Hematopoietic multipotent progenitor cell (in vitro differentiated cells): ENCODE results near the gene CCDC150. TPM values are rescaled to one million over a fixed set of nuclear protein-coding genes. Genes with fewer than 3 reads are reported as not detected.
A peak's percentile ranks its signal among the peaks of the same experiment; 100 is the strongest.
"Not testable (repeated sequence)": the region's sequence is repeated elsewhere in the genome, so short reads cannot be mapped to it uniquely, and the experiment has no call there.

Experiments used
- DNase-seq, 3 donors: peaks; one replicate each; pipeline ENCODE4 v3.0.0-alpha.2; 2011 to 2015; ENCODE audit warnings: low read depth in 2 of 3, low spot score in 2 of 3
- total RNA-seq: library from RNA; depleted of rRNA; stranded (reverse); fragments of >200 nt; gene quantifications from one replicate; pipeline ENCODE4 v1.2.3, GENCODE V29; 2012

Gene CCDC150
- total RNA-seq = 0.81 TPM

DNA sequence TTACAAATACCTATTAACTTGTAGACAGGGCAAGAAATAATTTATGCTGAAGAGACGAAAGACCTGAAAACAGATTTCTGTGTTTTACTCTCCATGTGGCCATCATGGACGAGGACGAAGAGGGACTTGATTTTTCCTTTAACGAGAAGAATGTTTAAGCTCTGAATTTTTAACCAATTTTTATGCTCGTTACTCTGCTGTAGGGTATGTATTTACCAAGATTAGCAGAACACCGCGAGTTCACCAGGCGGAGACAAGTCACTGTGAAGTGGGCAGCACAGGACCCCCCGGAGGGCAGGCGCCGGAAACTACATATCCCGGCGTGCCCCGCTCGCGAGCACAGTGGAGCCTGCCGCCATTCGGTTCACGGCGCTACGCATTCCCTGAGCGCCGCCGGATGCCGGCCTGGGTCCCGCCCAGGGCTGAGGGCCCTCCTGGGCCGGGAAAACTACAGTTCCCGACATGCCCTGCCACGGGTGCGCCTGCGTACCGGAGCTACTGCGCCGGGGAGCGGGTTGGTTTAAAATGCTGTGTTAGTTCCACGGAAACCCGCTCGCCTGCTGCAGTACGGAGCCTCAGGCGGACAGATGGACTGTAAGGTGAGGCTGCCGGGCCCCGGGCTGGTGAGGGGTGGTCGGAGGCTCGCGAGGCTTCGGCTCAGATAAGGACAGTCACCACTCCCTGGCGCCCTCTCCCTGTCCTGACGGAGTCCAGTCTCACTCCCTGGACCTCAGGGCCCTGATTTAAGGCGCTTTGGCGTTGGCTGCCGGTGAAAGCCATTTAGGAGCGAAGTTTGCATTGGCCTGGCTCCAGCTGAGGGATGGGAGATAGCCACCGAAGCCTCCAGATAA, at the start of gene CCDC150:
Gene CCDC150, plus strand, starts transcription at position 536 of the 851 bp plus-strand sequence. Its CDS starts 52 bp downstream, at position 588.
- peak; percentile 84 to 95 (median 92) for DNase-seq

DNA sequence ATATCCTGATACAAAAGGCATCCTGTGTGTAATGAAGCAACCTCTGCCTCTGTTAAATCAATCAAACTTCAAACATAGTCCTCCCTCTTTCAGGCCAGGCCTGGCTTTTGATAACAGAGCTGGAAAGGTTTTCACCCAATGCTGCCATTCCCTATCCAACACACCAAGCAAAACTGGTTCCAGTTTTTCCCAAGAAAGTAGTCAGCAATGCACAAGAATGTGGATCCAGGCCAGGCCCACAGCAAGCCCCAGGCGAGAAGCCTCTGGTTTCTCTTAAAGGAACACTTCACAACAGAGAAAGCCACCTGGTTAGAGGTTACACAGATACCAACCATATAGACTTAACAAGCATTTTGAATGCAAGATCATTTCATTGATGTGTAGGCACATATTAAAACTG, 49.2 kb upstream of the CCDC150 start:
- DNase-seq = no peak

DNA sequence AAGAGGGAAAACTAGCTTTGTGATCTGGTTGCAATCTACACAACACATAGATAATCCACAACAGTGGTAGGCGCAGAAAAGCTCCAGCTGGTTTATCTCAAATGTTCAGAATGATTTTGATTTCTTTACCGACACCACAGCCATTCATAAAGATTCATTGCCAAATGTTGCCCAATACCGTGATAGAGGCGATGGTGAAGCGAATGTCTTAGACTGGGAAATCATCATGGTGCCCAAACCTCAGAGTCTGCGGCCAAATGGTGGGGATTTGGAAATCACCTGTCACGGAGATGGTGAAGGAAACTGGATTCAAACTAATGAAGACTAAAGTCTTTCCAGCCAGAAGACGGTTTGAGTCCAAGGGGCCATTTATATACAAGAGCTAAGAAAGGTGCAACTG, 48.5 kb upstream of the CCDC150 start:
- no peak for DNase-seq

- DNase-seq = no peak
Observed at GRCh38 chr2:196591621-196592022, 47.9 kb upstream of the CCDC150 start.

GRCh38 chr2:196592331-196592910, 47.1 kb upstream of the CCDC150 start:
- peak in 2 of 3 donors; percentile 16 to 34 for DNase-seq

DNA sequence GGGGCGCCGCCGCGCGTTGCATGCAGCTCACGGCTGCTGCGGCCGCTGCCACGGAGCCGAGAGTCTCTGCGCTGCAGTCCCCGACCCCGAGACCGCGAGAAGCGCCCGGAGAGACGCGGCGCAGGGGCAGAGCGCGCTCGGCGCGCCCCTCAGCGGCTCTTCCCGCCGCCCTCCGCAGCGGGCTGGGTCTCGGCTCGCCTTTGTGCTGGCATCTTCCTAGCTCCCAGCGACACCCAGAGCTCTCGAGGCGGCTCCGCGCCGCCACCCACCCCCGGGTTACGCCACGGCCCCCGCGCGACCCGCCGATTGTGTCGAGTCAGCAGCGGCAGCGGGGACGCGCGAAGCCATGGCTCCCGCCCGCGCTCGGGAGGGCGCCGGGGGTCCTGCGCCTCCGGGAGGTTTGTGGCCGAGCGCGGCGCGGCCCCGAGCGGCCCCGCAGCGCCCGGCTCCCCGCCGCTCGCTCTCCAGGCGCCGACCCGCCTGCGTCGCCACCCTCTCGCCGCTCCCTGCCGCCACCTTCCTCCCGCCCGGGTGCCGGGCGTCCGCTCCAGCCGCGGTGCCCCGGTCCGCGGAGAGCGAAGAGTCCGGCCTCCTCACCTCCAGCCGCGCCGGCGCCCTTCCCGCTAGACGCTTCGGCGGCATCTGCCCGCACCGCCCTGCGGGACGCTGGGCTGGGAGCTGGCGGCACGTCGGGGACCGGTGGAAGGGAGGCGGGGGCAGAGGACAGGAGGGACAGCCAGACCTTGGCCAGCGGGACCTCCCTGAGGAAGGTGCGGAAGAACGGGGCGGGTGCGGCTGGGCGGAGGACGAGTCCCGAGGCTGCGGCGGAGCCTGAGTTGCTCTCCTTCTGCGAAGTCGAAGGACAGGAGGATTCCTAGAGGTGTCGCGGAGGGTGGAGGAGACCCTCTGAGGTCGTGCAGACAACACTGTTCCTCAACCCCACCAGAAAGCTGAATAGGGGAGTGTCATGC, 46.3 kb upstream of the CCDC150 start, which contains the start of gene HECW2:
Gene HECW2, minus strand, starts transcription at position 644 of the 971 bp plus-strand sequence.
- DNase-seq = peak in 2 of 3 donors; percentile 35 to 40

DNA sequence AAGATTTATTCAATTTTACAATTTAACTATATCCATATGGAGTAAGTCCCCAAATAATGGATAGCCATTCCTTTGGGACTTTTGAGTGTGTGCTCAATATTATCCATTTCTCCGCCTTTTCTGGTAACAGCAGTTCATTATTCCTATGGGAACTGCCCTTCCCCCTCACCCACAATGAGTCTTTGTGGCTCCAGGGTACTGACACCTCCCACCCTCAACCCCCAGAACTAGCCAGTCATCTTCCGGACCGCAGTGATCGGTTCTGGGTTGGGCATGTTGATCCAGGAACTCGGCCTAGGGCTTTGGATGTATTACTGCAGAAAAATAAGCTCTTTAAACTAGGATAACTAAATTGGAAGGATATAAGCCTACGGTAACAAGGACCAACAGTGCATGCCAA, 45.4 kb upstream of the CCDC150 start:
- no peak for DNase-seq

- no peak for DNase-seq
Observed at GRCh38 chr2:196597531-196597930, 42.0 kb upstream of the CCDC150 start.

DNA sequence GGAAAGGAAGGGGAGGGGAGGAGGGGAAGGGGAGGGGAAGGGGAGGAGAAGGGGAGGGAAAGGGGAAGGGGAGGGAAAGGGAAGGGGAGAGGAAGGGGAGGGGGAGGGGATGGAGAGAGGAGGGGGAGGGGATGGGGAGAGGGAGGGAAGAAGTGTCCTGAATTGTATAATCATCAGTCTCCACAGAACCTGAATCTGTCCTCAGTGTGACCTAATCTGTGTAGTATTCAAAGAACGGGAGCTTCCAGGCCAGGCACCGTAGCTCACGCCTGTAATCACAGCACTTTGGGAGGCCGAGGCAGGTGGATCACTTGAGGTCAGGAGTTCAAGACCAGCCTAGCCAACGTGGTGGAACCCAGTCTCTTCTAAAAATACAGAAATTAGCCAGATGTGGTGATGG, 41.1 kb upstream of the CCDC150 start:
- no peak for DNase-seq

- DNase-seq = no peak
Observed at GRCh38 chr2:196598846-196599245, 40.7 kb upstream of the CCDC150 start.

GRCh38 chr2:196601430-196602306, 37.8 kb upstream of the CCDC150 start:
- no peak for DNase-seq

- DNase-seq = no peak
Observed at GRCh38 chr2:196604196-196604595, 35.3 kb upstream of the CCDC150 start.

DNA sequence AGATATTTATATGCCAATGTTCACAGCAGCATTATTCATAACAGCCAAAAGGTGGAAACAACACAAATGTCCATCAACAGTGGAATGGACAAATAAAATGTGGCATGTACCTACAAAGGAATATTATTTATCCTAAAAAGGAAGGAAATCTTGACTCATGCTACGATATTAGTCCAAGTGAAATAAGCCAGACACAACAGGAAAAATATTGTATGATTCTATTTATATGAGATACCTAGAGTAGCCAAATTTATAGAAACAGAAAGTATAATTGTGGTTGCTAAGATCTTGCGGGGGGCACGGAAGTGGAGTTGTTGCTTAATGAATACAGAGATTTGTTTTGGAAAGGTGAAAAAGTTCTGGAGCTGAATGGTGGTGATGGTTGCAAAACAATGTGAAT, 33.0 kb upstream of the CCDC150 start:
- no peak for DNase-seq

DNA sequence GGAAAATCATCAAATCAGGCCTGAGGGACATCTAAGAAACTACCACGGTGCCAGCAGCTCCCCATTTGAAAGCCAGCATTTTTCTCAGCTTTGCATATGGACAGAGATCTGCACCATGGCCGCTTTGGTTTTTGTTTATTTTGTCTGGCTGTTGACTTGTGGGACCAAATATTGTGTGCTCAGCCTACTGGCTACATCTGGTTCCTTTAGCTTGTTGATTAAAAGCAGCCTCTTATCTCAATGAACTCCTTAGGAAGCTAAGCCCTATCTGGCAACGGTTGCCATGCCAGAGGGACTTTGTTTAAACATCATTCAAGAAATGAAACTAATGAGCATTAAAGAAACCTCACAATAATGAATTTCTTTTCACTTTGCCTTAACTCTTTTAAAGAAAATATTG, 32.4 kb upstream of the CCDC150 start:
- peak in 2 of 3 donors; percentile 8 to 22 for DNase-seq

DNA sequence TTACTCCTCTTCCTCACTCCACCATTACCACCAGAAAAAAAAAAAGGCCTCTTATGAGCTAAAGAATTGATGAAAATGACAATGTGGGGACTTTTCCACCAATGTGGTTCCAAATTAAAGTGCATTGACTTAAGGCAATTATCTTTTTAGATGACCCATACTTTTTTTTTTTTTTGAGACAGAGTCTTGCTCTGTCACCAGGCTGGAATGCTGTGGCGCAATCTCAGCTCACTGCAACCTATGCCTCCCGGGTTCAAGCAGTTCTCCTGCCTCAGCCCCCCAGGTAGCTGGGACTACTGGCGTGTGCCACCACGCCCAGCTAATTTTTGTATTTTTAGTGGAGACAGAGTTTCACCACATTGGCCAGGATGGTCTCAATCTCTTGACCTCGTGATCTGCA, 31.6 kb upstream of the CCDC150 start:
- DNase-seq = not testable (repeated sequence)

DNA sequence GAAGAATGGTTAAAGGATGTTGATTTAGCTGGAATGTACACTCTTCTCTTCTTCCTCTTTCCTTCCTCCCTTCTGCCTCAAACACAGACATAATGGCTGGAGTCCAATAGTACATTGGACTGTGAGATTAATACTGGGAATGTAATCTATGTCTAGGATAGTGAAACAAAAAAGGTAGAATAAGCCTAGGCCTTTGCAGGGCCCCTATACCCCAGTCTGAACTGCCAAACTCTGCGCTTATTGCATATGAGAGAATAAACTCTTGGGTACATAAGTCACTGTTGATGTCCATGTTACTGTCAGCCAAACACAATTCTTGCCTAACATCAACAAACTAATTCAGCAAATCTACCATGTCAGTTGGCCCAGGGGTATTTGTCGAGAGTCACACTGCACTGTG, 29.7 kb upstream of the CCDC150 start:
- no peak for DNase-seq

DNA sequence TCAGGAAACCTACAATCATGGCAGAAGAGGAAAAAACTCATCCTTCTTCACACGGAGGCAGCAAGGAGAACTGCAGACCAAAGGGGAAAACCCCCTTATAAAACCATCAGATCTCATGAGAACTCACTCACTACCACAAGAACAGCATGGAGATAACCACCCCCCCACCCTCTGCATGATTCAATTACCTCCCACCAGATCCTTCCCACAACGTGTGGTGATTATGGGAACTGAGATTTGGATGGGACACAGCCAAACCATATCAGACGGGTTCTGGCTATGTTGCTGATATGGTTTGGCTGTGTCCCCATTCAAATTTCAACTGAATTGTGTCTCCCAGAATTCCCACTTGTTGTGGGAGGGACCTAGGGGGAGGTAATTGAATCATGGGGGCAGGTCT, 28.7 kb upstream of the CCDC150 start:
- no peak for DNase-seq

DNA sequence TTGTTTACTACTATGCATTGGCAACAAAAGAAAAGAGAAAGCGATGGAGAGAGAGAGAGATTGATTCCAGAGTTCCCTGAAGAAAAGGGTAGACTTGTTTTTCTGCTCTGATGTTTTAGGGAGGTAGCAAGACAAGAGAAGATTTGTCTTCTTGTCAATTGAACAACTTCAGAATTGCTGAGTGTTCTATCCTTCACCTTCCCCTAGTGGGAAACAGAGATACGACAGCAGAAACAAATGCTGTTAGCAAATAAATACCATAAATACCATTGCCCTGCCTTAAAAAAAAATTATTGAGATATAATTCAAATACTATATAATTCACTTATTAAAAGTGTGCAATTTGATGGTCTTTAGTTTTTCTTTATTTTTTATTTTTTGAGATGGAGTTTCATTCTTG, 26.2 kb upstream of the CCDC150 start:
- no peak for DNase-seq

- no peak for DNase-seq
Observed at GRCh38 chr2:196617430-196617829, 22.1 kb upstream of the CCDC150 start.

- no peak for DNase-seq
Observed at GRCh38 chr2:196618661-196619060, 20.9 kb upstream of the CCDC150 start.
